Activated CD4-positive, alpha-beta T cell treated with anti-CD3 and anti-CD28 coated beads for 24 hours (primary cell): ENCODE measurements around the gene CNKSR3.
"Not testable (repeated sequence)": the region's sequence is repeated elsewhere in the genome, so short reads cannot be mapped to it uniquely, and the experiment has no call there.

Experiments
- DNase-seq, 2 donors: peaks; one replicate each; pipeline ENCODE4 v3.0.0-alpha.2; 2020; ENCODE audit warnings: low read depth in 2 of 2

The CNKSR3 gene

DNA sequence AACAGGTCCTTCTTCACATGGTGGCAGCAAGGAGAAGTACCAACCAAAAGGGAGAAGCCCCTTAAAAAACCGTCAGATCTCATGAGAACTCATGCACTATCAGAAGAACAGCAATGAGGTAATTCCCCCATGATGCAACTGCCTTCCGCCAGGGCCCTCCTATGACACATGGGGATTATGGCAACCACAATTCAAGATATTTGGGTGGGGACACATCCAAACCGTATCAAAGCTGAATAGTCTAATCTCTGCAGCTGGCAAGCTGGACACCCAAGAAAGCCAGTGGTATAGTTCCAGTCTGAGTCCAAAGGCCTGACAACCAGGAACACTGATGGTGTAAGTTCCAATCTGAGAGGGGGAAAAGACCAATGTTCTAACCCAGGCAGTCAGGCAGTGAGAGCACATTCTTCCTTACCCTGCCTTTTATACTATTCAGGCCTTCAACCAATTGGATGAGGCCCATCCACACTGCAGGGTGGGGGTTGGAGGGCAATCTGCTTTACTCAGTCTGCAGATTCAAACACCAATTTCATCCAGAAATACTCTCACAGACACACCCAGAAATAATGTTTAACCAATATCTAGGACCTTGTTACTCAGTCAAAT is 17.9 kb upstream of the CNKSR3 start:
- DNase-seq: no peak

- no peak for DNase-seq
Observed at GRCh38 chr6:154526996-154527395, 16.5 kb upstream of the CNKSR3 start.

DNA sequence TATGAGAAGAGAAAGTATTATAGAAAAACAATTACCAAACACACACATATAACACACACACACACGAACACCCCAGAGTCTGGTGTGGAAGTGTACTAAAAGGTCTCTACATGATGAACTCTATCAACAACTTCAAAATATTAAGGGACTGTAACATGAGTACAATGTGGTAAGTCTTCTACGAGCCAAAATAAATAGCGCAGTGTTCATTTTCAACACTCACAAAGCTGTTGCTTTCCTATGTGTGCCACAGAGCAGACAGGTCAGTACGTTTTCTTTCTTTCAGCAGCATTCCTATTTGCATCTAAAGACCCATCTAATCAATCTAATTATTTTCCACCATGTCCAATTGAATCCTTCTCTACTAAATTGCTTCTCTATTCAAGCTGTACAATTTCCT is 12.1 kb upstream of the CNKSR3 start:
- DNase-seq: no peak

DNA sequence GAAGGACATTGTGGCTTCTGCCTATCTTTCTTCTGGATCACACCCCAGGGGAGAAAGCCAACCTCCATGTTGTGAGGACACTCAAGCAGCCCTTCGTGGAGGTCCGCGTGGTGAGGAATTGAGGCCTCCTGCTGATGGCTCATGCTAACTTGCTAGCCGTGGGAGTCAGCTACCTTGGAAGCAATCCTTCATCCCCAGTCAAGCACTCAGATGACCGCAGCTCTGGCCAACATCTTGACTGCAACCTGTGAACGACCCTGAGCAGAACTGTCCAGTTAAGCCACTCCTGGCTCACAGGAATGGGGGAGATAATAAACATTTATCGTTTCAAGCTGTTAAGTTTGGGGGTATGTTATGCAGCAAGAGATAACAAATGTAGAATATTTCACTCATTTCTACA is 10.9 kb upstream of the CNKSR3 start:
- DNase-seq: no peak

DNA sequence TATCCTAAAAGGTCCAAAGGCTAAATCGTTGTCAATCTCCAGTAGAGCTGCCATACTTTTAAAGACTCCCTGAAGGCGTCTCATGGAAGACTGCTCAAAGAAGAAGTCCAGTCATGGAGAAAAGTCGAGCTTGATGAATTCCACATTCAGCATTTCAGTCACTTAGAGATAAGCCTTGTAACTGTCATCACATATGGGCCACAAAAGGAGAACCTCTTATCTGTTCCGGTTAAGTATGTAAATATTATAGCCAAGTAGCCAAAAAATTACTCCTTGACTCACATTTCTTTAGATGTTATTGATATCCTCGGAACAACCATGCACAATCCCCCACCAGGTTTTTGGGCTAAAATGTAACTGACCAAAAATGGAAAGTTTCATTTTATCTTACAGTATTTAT is 9.8 kb upstream of the CNKSR3 start:
- no peak for DNase-seq

- DNase-seq: no peak
Observed at GRCh38 chr6:154518396-154518795, 7.9 kb upstream of the CNKSR3 start.

- no peak for DNase-seq
Observed at GRCh38 chr6:154516276-154516675, 5.8 kb upstream of the CNKSR3 start.

- no peak for DNase-seq
Observed at GRCh38 chr6:154515826-154516225, 5.3 kb upstream of the CNKSR3 start.

- not testable (repeated sequence) for DNase-seq
Observed at GRCh38 chr6:154515076-154515475, 4.6 kb upstream of the CNKSR3 start.

DNA sequence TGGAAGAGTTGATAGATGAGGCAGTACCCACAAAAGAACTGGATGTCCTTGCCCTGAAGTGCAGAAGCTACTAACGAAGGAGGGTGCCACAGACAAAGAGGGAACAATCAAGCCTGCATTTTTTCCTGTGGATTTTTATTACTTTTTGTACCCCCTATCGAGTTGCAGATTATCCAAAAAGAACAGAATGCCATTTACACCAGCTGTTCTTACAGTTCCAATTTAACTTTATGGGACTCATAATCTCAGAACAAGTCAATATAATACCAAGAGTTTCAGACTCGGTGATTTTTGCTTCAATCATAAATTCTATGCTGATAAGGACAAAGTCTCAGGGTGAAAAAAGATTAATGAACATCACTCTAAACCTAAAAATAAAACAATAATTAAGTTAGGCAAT is 4.0 kb upstream of the CNKSR3 start:
- DNase-seq: no peak

DNA sequence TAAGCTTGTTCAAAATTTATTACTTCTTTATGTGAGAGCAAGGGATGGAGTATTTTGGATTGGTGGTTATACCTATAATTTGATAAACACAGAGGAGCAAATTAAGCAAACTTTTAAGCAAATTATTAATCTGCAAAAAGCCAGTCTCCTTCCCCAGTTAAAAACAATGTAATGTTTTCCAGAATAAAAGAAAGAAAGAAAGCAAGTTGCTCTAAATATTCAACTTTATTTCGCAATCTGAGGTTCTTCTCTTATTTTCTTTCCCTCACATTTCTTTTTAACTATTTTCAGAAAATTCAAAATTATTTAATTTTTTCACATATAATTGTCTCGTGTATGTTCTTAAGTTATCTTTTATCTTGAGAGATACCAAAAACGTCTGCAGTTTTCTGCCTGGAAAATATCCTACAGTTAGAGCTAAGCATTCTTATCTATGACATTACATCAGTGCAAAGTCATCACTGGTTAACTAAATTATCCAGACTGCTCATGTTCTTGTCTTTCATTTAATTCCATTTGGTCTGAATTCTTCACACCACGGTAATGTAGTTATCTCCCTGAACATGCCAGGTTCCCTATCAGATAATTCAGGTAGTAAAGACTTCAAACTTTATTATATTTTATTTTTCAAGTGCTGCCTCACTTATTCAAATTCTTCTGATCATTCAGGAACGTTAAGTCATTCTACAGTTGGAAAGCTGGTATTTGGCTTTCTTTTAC is 3.3 kb upstream of the CNKSR3 start:
- DNase-seq: no peak

DNA sequence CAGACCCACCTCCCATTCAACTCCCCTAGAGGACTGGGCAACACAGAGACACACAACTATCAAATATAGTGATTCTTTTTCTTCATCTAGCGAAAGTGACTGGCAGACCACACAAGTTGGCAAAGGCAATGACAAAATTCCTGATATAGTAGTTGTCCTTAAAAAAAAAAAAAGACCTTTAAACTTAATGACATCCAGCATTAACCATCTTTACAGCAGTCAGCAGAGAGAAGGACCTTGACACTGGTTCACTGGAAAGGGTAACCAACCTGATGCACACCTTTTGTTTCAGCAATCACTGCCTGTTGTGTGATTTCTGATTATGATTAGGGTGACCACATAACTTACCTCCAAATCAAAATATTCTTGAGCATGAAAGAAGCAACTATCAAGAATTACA is 1.7 kb upstream of the CNKSR3 start:
- no peak for DNase-seq

- no peak for DNase-seq
Observed at GRCh38 chr6:154511791-154512190, 1.3 kb upstream of the CNKSR3 start.

DNA sequence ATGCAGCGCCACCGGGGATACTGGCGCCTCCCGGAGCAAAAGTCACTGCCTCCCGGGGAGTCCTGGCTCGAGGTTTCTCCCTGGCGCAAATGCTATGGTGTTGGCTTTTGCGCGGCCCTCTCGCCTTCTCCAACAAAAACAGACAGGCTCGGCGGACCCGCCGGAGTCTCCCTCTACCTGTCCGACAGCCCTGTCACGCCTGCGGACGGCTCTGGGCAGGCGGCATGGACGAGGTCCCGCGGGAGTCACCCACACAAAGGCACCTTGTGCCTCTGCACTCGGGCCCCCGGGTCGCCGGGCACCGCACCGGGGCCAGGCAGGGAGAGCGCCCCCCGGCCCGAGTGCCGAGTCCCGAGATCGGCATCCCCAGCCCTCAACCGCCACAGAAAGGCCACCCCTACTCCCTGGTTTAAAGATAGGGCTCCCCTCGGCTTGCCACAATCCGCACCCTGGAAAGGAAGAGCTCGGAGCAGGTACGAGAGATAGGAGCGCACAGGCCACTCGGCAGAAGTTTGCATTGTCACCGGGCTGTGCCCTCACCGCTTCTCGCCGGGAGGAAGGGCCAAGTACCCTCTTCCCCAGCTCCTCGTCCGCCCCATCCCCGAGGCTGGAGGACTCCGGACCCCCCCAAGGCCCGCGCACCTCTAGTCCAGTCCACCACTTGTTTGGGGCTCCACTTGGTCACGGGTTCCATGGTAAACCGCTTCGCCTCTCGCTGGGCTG is 903 bp downstream of the CNKSR3 start:
- peak in 1 of 2 donors; percentile 6 for DNase-seq

GRCh38 chr6:154508573-154509375 is 1.7 kb downstream of the CNKSR3 start:
- DNase-seq: no peak

GRCh38 chr6:154506991-154507898 is 3.2 kb downstream of the CNKSR3 start:
- DNase-seq: no peak

- DNase-seq: no peak
Observed at GRCh38 chr6:154506582-154506981, 3.9 kb downstream of the CNKSR3 start.

DNA sequence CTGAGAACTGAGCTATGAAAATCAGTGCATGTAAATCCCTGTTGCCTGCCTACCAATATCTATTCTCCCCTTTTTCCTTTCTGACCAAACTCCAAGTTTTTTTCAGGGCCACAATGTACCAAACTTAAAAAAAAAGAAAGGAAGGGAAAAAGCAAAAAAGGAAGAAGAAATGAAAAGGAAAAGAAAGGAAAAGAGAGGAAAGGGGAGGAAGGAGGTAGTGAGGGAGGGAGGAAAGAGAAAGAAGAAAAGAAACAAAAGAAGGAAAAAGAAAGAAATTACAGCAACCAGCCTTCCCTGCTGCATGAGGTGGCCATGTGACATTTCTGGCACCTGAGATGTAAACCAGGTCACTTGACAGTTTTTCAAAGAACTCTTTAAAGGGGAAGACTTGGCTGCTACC is 4.4 kb downstream of the CNKSR3 start:
- no peak for DNase-seq

DNA sequence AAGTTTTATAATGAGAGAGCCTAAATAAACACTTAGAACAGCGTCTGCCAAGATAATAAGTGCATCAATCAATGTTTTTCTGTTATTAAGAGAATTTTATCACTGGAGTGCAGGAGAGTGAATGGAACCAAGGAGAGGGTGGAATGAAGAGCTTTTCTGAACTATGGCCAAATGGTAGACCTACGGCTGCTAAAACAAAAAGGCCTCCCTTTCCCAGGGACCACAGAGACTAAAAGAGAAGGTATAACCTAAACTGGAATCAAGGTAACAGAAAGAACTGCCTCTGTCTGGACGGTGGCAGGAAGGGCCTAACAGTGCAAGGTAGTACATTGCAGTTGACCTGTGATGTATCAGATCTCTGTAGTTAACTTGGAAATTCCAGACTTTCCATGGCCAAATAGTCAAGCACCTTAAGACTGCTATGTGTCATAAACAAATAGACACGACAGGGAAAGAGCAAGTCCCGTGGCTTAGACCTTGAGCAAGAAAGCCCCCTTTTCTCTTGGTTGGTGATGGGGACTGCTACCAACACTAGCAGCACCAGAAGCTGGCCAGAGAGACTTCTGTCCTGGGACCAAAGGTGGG is 5.5 kb downstream of the CNKSR3 start:
- no peak for DNase-seq

- no peak for DNase-seq
Observed at GRCh38 chr6:154504102-154504501, 6.4 kb downstream of the CNKSR3 start.

DNA sequence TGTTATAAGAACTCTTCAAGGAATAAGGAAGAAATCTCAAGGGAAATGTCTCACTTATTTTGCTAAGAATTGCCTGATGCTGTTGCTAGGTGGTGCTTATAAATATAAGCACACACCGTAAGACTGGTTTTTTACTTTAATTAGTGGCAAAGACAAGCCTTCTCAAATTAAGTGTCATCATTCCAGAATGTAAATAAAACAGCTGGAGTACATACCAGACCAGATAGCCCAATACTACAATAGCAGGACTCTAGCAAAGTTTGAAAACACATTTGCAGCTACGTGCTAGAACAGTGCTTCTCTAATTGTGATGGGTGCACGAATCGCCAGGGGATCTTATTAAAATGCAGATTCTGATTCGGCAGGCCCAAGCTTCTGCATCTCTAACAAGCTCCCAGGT is 6.8 kb downstream of the CNKSR3 start:
- DNase-seq: no peak
